AG10803 (cell line): Measurements from ENCODE around the gene SLC35A4.

ENCODE experiments used
- DNase-seq: peaks from one replicate; pipeline ENCODE4 v3.0.0; 2010; ENCODE audit warnings: low read depth
- H3K4me3 ChIP-seq: 2 replicates; pipeline ENCODE4 v1.5.1; 2011; ENCODE audit warnings: mild to moderate bottlenecking, low read length, control low read depth
- TF ChIP-seq, protein P1 (sequence below): conservative IDR thresholded peaks from 2 replicates; pipeline ENCODE4 v1.5.1; 2011; ENCODE audit warnings: mild to moderate bottlenecking, low read length, control low read depth, inconsistent platforms

SLC35A4 gene

GRCh38 chr5:140551872-140552271 is 12.8 kb upstream of the SLC35A4 start:
- no peak for DNase-seq
- no peak overlapping the region for H3K4me3 ChIP-seq
- TF ChIP-seq, protein P1, sequence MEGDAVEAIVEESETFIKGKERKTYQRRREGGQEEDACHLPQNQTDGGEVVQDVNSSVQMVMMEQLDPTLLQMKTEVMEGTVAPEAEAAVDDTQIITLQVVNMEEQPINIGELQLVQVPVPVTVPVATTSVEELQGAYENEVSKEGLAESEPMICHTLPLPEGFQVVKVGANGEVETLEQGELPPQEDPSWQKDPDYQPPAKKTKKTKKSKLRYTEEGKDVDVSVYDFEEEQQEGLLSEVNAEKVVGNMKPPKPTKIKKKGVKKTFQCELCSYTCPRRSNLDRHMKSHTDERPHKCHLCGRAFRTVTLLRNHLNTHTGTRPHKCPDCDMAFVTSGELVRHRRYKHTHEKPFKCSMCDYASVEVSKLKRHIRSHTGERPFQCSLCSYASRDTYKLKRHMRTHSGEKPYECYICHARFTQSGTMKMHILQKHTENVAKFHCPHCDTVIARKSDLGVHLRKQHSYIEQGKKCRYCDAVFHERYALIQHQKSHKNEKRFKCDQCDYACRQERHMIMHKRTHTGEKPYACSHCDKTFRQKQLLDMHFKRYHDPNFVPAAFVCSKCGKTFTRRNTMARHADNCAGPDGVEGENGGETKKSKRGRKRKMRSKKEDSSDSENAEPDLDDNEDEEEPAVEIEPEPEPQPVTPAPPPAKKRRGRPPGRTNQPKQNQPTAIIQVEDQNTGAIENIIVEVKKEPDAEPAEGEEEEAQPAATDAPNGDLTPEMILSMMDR = no peak

DNA sequence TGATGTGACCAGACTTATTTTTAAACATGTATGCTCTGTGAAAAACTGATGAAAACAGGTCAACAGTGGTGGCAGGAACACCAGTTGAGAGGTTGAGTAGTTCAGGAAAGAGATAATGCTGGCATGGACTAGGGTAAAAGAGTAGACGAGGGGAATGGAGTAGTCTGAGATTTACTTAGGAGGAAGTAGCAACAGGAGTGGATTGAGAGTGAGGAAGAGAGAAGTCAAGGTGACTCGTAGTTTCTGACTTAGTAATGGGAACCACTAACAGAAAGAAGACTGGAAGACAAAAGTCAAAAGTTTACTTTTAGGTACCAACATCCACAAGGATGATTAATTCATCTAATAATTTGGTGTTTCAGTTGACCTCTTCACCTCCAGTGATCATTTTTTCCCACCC is 11.0 kb upstream of the SLC35A4 start:
- TF ChIP-seq, protein P1 = no peak
- H3K4me3 ChIP-seq = no peak overlapping the region
- DNase-seq = no peak

GRCh38 chr5:140554454-140554853 is 10.2 kb upstream of the SLC35A4 start:
- no peak overlapping the region for H3K4me3 ChIP-seq
- TF ChIP-seq, protein P1 = no peak
- DNase-seq = peak; percentile 50

- peak overlapping the region; percentile 86 for H3K4me3 ChIP-seq
- no peak for DNase-seq
- TF ChIP-seq, protein P1 = no peak
Measured at GRCh38 chr5:140555747-140556312, 8.8 kb upstream of the SLC35A4 start.

GRCh38 chr5:140556438-140556837 is 8.2 kb upstream of the SLC35A4 start:
- peak; percentile 31 for DNase-seq
- TF ChIP-seq, protein P1 = no peak

GRCh38 chr5:140557136-140557805 is 7.4 kb upstream of the SLC35A4 start, which contains the start of gene SRA1:
Gene SRA1 (minus strand): TSS chr5:140557473. CDS start chr5:140557452, 21 bp downstream.
- TF ChIP-seq, protein P1 = 0 out of 2 replicates have a peak, but pooled peaks have one; percentile 9
- H3K4me3 ChIP-seq = peak within 1 kb of the TSS; percentile 86
- DNase-seq = peak; percentile 85

More at GRCh38 chr5:140556438-140556837, 8.2 kb upstream of the SLC35A4 start:
- peak overlapping the region; percentile 86 for H3K4me3 ChIP-seq

- no peak for DNase-seq
- TF ChIP-seq, protein P1 = no peak
- no peak overlapping the region for H3K4me3 ChIP-seq
Measured at GRCh38 chr5:140557965-140558364, 6.7 kb upstream of the SLC35A4 start.
